SH-SY5Y (cell line): ENCODE measurements around the gene MAPKAPK2.

ENCODE experiments used
- GATA2 ChIP-seq: IDR thresholded peaks from 2 replicates; pipeline ENCODE4 v1.6.1; 2011; ENCODE audit warnings: mild to moderate bottlenecking, low read depth, low read length
- GATA3 ChIP-seq: IDR thresholded peaks from 2 replicates; pipeline ENCODE4 v1.6.1; 2011; ENCODE audit warnings: low read depth, mild to moderate bottlenecking, low read length, moderate library complexity

DNA sequence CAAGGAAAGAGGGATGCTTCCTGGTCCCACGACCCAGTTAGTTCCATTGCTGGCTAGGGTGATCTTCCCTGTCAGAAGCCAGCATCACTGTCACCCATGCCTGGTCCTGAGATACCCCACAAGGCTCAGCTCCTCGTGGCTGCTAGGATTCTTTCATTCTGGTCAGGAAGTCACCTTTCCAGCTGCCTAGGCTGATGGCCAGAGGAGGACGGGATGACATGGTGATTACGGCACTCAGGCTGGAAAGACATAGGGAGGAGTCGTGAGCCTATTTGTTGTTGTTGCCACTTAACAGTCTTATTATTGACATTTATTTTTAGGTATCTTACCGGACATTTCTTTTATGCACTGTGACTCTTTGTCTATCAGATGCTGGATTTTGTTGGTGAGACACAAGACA, 20.0 kb upstream of the MAPKAPK2 start:
- TF ChIP-seq GATA3, result no peak
- no peak for TF ChIP-seq GATA2
